Activated CD8-positive, alpha-beta memory T cell treated with anti-CD3 and anti-CD28 coated beads for 36 hours (primary cell): ENCODE data around the gene NALCN. TPM values are rescaled to one million over a fixed set of nuclear protein-coding genes. Genes with fewer than 3 reads are reported as not detected.

ENCODE experiments used
- CTCF ChIA-PET: fragments of 350-600 bp; sonication (Branson Sonifier 250); formaldehyde crosslinking; loops from one replicate; lab custom pipeline; 2021; ENCODE audit warnings: antibody characterized with exemption; lab: Charles Lee
- POLR2A ChIA-PET: fragments of 350-600 bp; sonication (Branson Sonifier 250); formaldehyde crosslinking; loops from one replicate; lab custom pipeline; 2021; ENCODE audit warnings: antibody characterized with exemption; lab: Charles Lee
- total RNA-seq, 2 experiments: library from RNA; stranded (reverse); gene quantifications; one replicate each; pipeline ENCODE4 v1.2.3, GENCODE V29; 2021

NALCN gene
- total RNA-seq, 2 experiments from 2014 or later, result not detected

- CTCF ChIA-PET, result no interaction called here
- POLR2A ChIA-PET, result no interaction called here
These were observed 323.3 kb downstream of the NALCN start for GRCh38 chr13:101092985-101093384.

DNA sequence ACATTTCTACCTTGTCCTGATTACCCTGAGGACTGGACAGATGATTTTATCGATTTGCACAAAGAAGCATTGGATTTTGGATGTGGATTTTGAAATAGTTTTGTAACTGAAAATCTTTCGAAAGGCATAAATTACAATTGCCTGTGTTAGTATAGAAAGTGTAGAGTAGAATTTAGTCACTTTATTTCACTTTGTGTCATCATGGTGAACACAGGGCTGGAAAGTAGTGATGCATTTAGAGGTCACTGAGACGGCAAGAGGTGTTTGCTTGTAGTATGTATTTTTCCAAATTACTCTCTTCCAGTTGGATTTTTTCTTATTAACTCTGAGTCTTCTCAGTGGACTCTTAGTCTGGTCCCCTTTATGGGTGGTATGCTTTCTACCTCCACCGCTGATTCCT lies 326.0 kb downstream of the NALCN start:
- ChIA-PET POLR2A (no interaction called here), CTCF (no interaction called here)

GRCh38 chr13:101085551-101085950 lies 330.8 kb downstream of the NALCN start:
- CTCF ChIA-PET, result no interaction called here
- POLR2A ChIA-PET, result no interaction called here

DNA sequence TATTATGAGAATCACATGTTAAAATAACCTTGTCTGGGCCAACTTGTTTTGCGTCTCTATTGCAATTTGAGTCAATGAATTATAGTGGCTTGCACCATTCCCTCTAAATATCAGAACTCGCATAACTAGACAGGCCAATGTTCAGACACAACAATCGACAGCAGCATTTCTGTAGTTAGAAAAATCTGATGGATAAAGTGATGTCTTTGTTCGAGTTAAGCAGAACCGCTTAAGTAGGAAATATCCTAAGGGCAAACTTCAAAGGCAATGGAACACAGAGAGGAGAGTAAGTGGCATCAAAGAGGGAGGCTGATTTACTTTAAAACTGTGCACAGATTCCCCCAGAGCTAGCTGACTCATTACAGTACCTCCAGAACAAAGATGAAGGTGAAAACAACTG lies 333.9 kb downstream of the NALCN start:
- ChIA-PET CTCF (no interaction called here), POLR2A (no interaction called here)

DNA sequence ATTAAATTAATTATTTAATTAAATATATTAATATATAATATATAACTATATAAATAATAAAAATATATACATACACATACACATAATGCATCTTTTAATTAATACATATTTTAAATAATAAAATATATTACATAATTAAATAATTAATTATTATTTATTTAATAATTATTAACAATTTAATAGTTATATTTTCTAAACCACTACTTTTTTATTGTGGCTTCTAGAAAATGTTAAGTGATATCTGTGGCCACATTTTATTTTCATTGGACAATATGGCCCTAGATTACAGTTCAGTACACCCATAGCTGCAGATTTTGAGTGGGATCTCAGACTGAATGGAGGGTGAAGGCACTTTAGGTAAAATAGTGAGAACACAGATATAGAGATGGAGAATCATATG lies 335.7 kb downstream of the NALCN start:
- ChIA-PET CTCF (interaction anchor here (0.5 kb wide), 1 partner anchor 1074 kb away, joined by 4 read pairs; no protein-coding TSS in a partner anchor), POLR2A (no interaction called here)

- ChIA-PET CTCF (no interaction called here), POLR2A (no interaction called here)
These were observed 351.0 kb downstream of the NALCN start for GRCh38 chr13:101065329-101065728.

GRCh38 chr13:101059793-101060192 lies 356.5 kb downstream of the NALCN start:
- POLR2A ChIA-PET, result no interaction called here
- CTCF ChIA-PET, result no interaction called here

DNA sequence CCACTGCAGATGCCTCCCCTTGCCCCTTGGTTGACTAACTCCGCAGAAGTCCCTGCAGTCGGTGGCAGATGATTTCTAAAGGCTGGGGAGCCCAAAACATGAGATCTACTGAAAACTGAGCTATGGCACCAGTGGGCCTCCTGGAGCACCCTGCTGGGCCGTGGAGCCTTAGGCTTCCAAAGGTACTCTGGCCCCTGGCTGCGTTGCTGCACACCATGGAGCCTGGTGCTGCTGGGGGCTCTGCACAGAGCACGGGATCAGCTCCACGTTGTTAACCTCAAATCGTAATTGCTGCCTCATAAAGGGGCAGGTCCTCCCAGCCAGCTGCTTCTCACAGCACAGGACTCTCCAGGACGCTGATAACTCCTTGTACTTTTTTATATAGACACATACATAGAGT lies 357.5 kb downstream of the NALCN start:
- CTCF ChIA-PET, result no interaction called here

GRCh38 chr13:101053301-101054093 lies 362.8 kb downstream of the NALCN start:
- POLR2A ChIA-PET, result no interaction called here
- CTCF ChIA-PET, result no interaction called here

More for the DNA sequence above, 357.5 kb downstream of the NALCN start:
- POLR2A ChIA-PET, result no interaction called here

- CTCF ChIA-PET, result no interaction called here
These were observed 367.0 kb downstream of the NALCN start for GRCh38 chr13:101049166-101049850.

GRCh38 chr13:101036546-101036945 lies 379.8 kb downstream of the NALCN start:
- POLR2A ChIA-PET, result no interaction called here
- CTCF ChIA-PET, result interaction anchor here (1.0 kb wide), 1 partner anchor 147 kb away, joined by 3 read pairs; no protein-coding TSS in a partner anchor

More at GRCh38 chr13:101049166-101049850, 367.0 kb downstream of the NALCN start:
- POLR2A ChIA-PET, result no interaction called here

- ChIA-PET POLR2A (no interaction called here), CTCF (no interaction called here)
These were observed 381.1 kb downstream of the NALCN start for GRCh38 chr13:101035119-101035620.

- ChIA-PET POLR2A (no interaction called here), CTCF (no interaction called here)
These were observed 389.4 kb downstream of the NALCN start for GRCh38 chr13:101026736-101027398.

DNA sequence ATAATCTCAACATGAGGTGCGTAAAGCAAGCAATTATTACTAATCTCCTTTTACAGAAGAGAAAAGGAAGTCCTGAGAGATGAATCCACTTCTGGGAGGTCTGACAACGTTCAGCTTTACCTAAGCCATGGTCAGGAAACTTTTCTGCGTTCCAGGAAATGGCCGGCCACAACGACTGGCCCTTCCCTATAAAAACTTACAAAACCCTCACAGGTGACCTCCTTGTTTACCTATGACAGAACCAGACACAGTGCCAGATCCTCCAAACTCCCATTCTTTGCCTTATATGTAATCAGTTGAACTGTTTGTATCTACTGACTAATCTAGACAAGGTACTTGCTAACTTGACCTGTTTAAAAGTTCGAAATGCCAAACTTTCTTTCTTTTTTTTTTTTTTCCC lies 390.0 kb downstream of the NALCN start:
- ChIA-PET POLR2A (no interaction called here), CTCF (no interaction called here)

- POLR2A ChIA-PET, result no interaction called here
These were observed 390.4 kb downstream of the NALCN start for GRCh38 chr13:101025925-101026324.

GRCh38 chr13:101025519-101025918 lies 390.8 kb downstream of the NALCN start:
- CTCF ChIA-PET, result no interaction called here
- POLR2A ChIA-PET, result no interaction called here

More at GRCh38 chr13:101025925-101026324, 390.4 kb downstream of the NALCN start:
- CTCF ChIA-PET, result no interaction called here

DNA sequence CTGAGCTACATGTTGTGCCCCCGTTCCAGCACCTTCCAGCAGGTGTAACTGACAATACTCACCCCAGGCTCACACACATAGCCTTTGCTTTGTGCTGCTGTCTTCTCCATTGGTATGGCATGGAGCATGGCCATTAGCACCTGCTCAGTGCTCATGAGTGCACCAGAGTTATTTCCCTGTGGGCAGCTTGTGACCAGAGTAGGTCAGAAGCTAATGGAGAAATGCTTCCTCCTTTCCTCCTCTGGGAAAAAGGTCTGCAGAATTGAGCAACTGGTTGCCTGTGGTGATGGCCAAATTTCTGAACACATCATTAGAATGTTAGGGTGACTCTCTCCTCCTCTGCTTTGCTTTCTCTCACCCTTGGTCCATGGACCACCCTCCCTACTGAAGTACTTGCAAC lies 397.2 kb downstream of the NALCN start:
- ChIA-PET CTCF (no interaction called here), POLR2A (no interaction called here)

DNA sequence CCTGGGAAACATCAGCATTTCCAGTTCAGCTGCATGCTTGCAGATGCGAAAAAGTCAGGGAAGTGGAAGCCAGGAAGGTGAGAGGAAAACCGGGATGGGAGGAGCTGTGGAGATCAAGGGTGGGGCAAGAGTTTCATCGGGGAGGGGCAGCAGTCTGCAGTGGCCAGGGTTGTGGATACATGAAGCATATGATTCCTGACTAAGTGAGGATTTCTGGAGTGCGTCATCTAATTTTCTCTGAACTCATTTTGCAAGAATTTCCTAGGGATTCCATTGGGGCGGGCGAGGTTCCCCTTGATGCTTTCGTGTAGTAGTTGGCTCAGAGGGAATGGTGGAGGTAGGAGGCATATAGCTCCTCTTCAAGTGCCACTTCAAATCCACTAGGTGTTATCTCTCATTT lies 397.6 kb downstream of the NALCN start:
- CTCF ChIA-PET, result no interaction called here
- POLR2A ChIA-PET, result no interaction called here

- ChIA-PET CTCF (no interaction called here), POLR2A (no interaction called here)
These were observed 399.0 kb downstream of the NALCN start for GRCh38 chr13:101017123-101017872.
